Smooth muscle cell of the brain vasculature (primary cell): ENCODE measurements around the gene CYP27C1.
"Not testable (repeated sequence)": the region's sequence is repeated elsewhere in the genome, so short reads cannot be mapped to it uniquely, and the experiment has no call there.

Source experiments
- DNase-seq: peaks from one replicate; pipeline ENCODE4 v3.0.0-alpha.2; 2012; ENCODE audit warnings: low read depth, low spot score

The CYP27C1 gene

GRCh38 chr2:127170452-127171197, 49.5 kb downstream of the CYP27C1 start:
- DNase-seq: no peak

DNA sequence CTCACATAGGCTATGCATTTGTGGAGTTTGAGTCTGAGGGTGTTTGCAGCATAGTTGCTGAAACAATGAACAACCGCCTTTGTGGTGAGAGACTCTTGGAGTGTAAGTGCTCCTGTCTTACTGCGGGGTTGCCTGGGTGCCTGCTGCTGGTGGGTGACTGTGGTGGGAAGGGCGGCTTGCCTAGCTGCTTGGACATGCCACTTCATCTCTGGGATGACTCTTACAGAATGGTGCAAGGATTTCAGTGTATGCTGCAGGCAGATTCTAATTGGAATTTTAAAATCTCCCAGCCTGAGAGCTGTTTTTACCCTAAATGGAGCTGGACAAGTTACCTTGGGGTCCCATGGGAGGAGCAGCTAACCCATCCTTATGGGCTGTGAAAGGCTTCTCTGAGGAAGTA, 50.1 kb downstream of the CYP27C1 start:
- no peak for DNase-seq

GRCh38 chr2:127169066-127169660, 50.9 kb downstream of the CYP27C1 start:
- no peak for DNase-seq

- DNase-seq: no peak
Measured at GRCh38 chr2:127166231-127166860, 53.8 kb downstream of the CYP27C1 start.

GRCh38 chr2:127165539-127165935, 54.6 kb downstream of the CYP27C1 start:
- DNase-seq: no peak

- no peak for DNase-seq
Measured at GRCh38 chr2:127164761-127165538, 55.1 kb downstream of the CYP27C1 start.

DNA sequence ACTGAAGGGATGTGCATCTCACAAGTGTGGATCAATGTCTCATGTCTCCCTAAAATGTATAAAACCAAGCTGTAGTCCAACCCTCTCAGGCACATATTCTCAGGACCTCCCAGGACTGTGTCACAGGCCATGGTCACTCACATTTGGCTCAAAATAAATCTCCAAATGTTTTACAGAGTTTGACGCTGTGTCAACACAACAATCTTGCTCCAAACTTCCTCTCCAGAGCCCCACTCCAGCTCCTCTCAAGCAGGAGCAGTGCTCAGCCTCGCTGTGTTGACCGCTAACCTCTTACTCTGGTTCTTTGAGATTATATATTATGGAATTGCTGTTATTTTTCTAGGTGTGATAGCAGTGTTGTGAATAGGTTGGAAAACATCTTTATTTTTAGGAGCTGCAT, 56.2 kb downstream of the CYP27C1 start:
- no peak for DNase-seq

DNA sequence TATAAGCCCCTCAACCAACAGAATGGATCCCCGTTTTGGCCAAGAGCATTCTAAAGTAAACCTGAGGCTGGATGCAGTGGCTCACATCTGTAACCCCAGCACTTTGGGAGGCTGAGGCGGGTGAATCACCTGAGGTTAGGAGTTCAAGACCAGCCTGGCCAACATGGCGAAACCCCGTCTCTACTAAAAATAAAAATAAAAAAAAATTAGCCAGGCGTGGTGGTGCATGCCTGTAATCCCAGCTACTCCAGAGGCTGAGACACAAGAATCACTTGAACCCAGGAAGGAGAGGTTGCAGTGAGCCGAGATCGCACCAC, 57.1 kb downstream of the CYP27C1 start:
- not testable (repeated sequence) for DNase-seq

- DNase-seq: no peak
Measured at GRCh38 chr2:127162261-127163089, 57.6 kb downstream of the CYP27C1 start.

DNA sequence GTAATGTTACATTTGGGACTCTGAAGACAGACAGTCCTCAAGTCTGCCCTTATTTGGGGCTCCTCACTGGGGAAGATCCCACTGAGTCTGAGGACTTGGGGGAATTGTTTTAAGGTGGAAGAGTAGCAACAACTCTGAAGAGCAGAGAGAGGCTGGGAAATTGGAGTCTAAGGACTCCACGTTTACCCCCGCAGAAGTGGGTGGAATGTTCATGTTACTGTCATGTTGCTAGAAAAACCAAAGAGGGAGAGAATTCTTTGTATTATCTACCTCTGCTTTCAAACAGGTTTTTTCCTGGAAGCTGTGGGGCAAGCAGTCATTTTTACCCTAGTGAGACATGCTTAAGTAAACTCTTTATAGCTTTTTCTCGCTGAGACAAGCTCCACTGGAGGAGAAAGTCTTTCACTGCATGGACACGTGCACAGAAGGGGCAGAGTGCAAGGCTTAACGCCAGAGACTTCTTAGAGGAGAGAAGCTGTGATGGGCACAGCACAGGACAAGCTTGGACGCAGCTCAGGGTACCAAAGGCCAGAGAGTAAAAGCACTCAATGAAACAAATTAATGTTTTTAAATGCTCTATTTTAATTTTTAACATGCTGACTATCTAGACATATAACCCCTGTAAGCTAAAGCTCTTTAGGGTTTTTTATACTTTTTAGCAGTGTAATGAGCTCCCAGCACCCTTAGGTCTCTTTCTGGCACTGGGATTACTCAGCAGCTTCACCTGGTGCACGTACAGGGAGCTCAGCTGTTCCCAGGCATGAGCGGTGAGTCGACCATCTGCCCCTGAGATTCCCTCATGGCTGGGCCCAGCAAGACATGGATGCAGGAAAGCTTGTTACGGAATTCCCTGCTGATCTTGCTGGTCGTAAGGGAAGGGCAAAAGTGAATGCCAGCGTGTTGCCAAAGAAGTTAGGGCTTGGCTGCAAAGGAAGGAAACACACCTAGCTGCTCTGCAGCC, 58.6 kb downstream of the CYP27C1 start:
- DNase-seq: no peak

DNA sequence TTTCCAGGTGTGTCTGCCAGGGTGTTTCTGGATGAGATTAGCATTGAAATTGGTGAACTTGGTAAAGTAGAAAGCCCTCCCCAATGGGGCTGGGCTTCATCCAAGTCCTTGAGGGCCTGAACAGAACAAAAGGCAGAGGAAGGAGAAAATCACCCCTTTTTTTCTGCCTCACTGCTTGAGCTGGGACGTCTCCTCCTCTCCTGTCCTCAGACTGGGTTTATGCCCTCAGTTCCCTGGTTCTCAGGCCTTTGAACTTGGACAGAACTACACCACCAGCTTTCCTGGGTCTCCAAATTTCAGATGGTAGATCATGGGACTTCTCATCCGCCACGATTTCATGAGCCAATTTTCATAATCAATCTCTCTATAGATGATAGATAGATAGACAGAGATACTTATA, 59.4 kb downstream of the CYP27C1 start:
- DNase-seq: no peak

DNA sequence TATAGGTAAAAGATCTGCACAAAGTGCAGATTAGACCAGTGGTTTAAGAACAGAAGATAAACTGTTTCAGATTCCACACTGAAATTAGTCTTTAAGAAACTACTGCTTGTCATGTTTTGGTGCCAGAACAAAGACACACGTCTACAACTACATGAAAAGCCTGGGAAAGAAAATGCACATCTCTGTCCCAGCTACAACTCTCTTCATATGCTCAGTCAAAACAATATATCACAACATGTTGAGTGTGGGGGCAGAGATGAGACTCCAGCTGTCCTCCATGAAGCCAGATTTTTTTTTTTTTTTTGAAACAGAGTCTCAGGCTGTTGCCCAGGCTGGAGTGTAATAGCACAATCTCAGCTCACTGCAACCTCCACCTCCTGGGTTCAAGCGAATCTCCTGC, 60.6 kb downstream of the CYP27C1 start:
- DNase-seq: no peak

DNA sequence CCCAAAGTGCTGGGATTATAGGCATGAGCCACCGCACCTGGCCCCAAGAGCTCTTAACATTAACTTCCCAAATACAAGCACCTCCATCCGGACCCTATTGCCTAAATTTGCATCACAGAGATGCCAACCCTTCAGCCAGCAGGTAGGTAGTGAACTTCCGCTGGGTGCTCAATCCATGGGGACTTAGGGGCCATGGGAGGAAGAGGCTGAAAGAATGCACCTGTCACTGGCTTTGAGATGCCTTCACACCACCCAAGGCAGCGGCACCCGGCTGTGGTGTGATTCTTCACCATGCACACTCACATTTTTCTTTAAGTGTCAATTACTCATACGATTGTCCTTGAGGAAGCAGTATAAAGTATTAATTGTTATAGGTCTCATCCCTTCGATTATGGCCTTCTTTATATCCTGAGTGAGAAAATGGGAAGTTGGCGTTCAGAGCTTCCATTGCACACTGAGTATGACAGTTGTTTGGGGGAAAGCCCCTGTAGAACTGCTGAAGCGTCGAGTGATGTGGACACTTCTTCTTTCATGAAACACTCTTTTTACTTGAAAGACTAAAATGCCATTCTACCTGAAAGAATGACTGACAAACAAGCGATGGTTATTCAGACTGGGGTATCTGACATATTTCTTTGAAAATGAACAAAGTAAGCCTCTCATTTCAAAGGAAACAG, 61.3 kb downstream of the CYP27C1 start:
- DNase-seq: no peak

DNA sequence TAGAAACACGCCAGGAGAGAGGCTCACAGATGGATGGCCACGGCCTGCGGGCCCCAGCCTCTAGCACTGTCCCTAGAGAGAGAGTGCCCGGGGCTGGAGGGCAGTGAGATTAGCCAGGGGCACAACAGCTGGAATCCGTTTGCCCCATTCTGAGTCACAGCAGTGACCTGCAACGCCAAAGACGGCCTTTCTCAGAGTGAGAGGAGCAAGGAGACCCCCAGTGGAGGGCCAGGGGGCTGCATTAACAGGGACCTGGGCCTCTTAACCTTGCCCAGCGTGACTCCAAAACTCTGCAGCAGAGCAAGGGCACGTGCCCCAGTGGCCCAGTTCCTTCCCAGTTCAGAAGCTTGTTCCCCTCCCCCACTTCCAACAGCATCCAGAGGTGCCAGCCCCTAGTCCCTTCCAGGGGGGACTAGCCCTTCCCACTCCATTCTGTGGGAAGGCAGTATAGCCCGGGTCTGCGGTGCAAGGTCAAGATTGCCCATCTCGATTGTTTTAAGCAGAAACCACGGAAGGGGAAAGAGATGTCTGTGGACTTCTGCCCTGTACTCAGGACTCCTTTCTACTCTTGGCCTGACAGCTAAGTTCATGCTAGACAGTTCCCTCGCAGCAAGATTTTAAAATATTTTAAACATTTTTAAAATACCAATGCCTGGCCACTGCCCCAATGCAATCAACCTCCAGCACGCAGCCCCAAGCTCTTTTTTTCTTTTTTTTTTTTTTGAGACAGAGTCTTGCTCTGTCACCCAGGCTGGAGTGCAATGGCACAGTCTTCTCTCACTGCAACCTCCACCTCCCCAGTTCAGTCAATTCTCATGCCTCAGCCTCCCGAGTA, 62.2 kb downstream of the CYP27C1 start:
- DNase-seq: no peak

DNA sequence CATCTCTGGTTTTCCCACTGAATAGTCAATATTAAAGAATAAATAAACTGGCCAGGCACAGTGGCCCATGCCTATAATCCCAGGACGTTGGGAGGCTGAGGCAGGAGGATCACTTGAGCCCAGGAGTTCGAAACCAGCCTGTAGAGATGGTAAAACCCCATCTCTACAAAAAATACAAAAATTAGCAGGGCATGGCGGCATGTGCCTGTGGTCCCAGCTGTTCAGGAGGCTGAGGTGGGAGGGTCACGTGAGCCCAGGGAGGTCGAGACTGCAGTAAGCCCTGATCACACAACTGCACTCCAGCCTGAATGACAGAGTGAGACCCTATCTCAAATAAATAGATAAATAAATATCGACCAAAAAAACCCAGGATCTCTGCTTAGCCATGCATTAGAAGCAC, 63.0 kb downstream of the CYP27C1 start:
- DNase-seq: no peak

DNA sequence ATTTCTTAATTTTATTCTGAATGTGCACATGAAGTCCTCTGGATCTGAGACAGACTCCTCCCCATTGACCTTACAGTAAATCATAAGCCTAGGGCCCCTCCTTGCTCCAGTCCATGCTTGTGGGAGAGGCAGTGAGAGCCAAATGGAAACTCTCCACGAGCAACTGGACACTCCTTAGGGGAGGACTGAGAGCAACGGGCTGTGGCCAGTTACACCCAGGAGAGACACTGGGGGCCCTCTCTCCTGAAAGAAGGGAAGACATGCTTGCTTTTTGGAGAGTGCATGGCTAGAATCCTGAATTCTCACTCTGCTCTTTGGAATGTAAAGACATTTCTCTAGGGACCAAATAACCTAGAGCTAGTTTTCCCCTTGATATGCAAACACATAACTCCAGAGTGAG, 64.2 kb downstream of the CYP27C1 start:
- DNase-seq: no peak

- no peak for DNase-seq
Measured at GRCh38 chr2:127155028-127155581, 65.0 kb downstream of the CYP27C1 start.

DNA sequence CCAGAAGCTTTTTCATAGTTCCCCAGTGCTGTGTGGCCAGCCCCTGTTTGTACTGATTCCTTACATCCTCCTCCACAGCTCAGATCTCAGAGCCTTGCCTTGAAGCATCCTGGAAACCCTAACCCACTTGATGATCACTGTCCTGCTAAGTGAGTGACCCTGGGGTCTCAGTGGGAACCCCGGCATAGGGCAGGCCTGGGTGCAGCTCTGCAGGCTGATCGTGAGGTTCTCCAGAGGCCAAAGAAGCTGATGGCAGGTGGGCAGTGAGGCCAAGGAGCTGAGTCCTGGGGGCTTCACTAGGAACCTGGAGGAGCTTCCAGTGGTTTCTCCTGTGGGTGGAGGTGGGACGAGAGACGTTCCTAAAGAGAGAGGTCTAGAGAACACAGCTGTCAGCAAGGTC, 65.7 kb downstream of the CYP27C1 start:
- DNase-seq: no peak
